Measurements from ENCODE around the gene PGM3.

GRCh38 chr6:83160167-83160566, 32.9 kb downstream of the PGM3 start:
- no peak for TF ChIP-seq CTCF (IDR thresholded peaks at IDR 0.05)
- no peak for TF ChIP-seq POLR2A (IDR thresholded peaks at IDR 0.05)

All from heart left ventricle (tissue), 13 donors.